ENCODE measurements around the gene MKRN1.
"Not testable (repeated sequence)": the region's sequence is repeated elsewhere in the genome, so short reads cannot be mapped to it uniquely, and the experiment has no call there.

MKRN1 gene

GRCh38 chr7:140501966-140502365 lies 22.7 kb upstream of the MKRN1 start:
- Histone ChIP-seq H3K9ac (ENCODE audit: low read length) (no peak overlapping the region), H2BK15ac (ENCODE audit: low read depth, poor library complexity, severe bottlenecking) (no peak overlapping the region), H3K27ac (ENCODE audit: low read length, poor library complexity, severe bottlenecking) (no peak overlapping the region), H3K18ac (ENCODE audit: low read depth in 1 of 2, low read length in 2 of 2) (no peak overlapping the region), H4K91ac (ENCODE audit: low read length) (peak overlapping the region; percentile 39), H3K36me3 (ENCODE audit: control insufficient read depth in 1 of 2, insufficient read depth in 2 of 2, low read depth in 1 of 2, low read length in 2 of 2) (no peaks in the 10 kb centered on the region), H3K4me1 (ENCODE audit: control insufficient read depth, insufficient read depth, low read depth, low read length) (peaks cover 6% of the 10 kb centered on the region), H2BK12ac (ENCODE audit: low read length in 2 of 2) (no peak overlapping the region), H4K8ac (ENCODE audit: low read length) (no peak overlapping the region), H2BK5ac (ENCODE audit: low read depth, low read length, poor library complexity, severe bottlenecking) (no peak overlapping the region), H3K9me3 (ENCODE audit: control insufficient read depth, low read length) (no peaks in the 10 kb centered on the region), H3K4ac (ENCODE audit: low read depth in 1 of 2, low read length in 2 of 2) (no peak overlapping the region), H3K27me3 (ENCODE audit: control insufficient read depth in 1 of 2, insufficient read depth in 1 of 2, low read length in 2 of 2) (no peaks in the 10 kb centered on the region), H2BK120ac (ENCODE audit: low read depth, low read length) (no peak overlapping the region), H3K4me2 (ENCODE audit: low read length, poor library complexity, severe bottlenecking) (no peak overlapping the region), H2AK5ac (ENCODE audit: low read length, severe bottlenecking) (no peak overlapping the region), H3K4me3 (ENCODE audit: insufficient read depth in 1 of 2, low read depth in 1 of 2, low read length in 2 of 2) (no peak overlapping the region), H3K79me1 (replicated peaks; ENCODE audit: low read length, poor library complexity, severe bottlenecking) (no peaks in the 10 kb centered on the region), H2AFZ (ENCODE audit: low read depth, low read length) (no peak overlapping the region), H3K14ac (ENCODE audit: low read length in 2 of 2) (no peak overlapping the region), H3K23ac (ENCODE audit: low read length in 2 of 2) (no peak overlapping the region)
- no peak for DNase-seq
- WGBS, result 91% methylated on average over 5 of the region's 5 CpGs

- H4K8ac ChIP-seq (ENCODE audit: low read length); H3K27ac ChIP-seq (ENCODE audit: low read length, poor library complexity, severe bottlenecking); H2AK5ac ChIP-seq (ENCODE audit: low read length, severe bottlenecking); H3K4me2 ChIP-seq (ENCODE audit: low read length, poor library complexity, severe bottlenecking); H2AFZ ChIP-seq (ENCODE audit: low read depth, low read length); H2BK15ac ChIP-seq (ENCODE audit: low read depth, poor library complexity, severe bottlenecking); H2BK5ac ChIP-seq (ENCODE audit: low read depth, low read length, poor library complexity, severe bottlenecking); H4K91ac ChIP-seq (ENCODE audit: low read length); H3K14ac ChIP-seq (ENCODE audit: low read length in 2 of 2); H3K4me3 ChIP-seq (ENCODE audit: insufficient read depth in 1 of 2, low read depth in 1 of 2, low read length in 2 of 2); H3K79me1 ChIP-seq (replicated peaks; ENCODE audit: low read length, poor library complexity, severe bottlenecking); H2BK12ac ChIP-seq (ENCODE audit: low read length in 2 of 2); H3K9ac ChIP-seq (ENCODE audit: low read length); H3K23ac ChIP-seq (ENCODE audit: low read length in 2 of 2); H3K9me3 ChIP-seq (ENCODE audit: control insufficient read depth, low read length); H2BK120ac ChIP-seq (ENCODE audit: low read depth, low read length); H3K36me3 ChIP-seq (ENCODE audit: control insufficient read depth in 1 of 2, insufficient read depth in 2 of 2, low read depth in 1 of 2, low read length in 2 of 2); H3K27me3 ChIP-seq (ENCODE audit: control insufficient read depth in 1 of 2, insufficient read depth in 1 of 2, low read length in 2 of 2); H3K18ac ChIP-seq (ENCODE audit: low read depth in 1 of 2, low read length in 2 of 2); H3K4ac ChIP-seq (ENCODE audit: low read depth in 1 of 2, low read length in 2 of 2); DNase-seq; H3K4me1 ChIP-seq (ENCODE audit: control insufficient read depth, insufficient read depth, low read depth, low read length): not testable (repeated sequence)
- WGBS, result 98% methylated on average over 7 of the region's 7 CpGs
Measured at GRCh38 chr7:140497807-140498206, 18.5 kb upstream of the MKRN1 start.

GRCh38 chr7:140497241-140497769 lies 18.0 kb upstream of the MKRN1 start:
- Histone ChIP-seq H2BK15ac (ENCODE audit: low read depth, poor library complexity, severe bottlenecking) (no peak overlapping the region), H3K4me3 (ENCODE audit: insufficient read depth in 1 of 2, low read depth in 1 of 2, low read length in 2 of 2) (no peak overlapping the region), H3K27ac (ENCODE audit: low read length, poor library complexity, severe bottlenecking) (no peak overlapping the region), H2BK120ac (ENCODE audit: low read depth, low read length) (no peak overlapping the region), H4K91ac (ENCODE audit: low read length) (no peak overlapping the region), H4K8ac (ENCODE audit: low read length) (no peak overlapping the region), H3K23ac (ENCODE audit: low read length in 2 of 2) (peak overlapping the region in 1 of 2 experiments; percentile 69), H3K9ac (ENCODE audit: low read length) (no peak overlapping the region), H3K18ac (ENCODE audit: low read depth in 1 of 2, low read length in 2 of 2) (no peak overlapping the region), H2BK5ac (ENCODE audit: low read depth, low read length, poor library complexity, severe bottlenecking) (no peak overlapping the region), H2BK12ac (ENCODE audit: low read length in 2 of 2) (no peak overlapping the region), H3K4me1 (ENCODE audit: control insufficient read depth, insufficient read depth, low read depth, low read length) (no peaks in the 10 kb centered on the region), H3K9me3 (ENCODE audit: control insufficient read depth, low read length) (no peaks in the 10 kb centered on the region), H3K36me3 (ENCODE audit: control insufficient read depth in 1 of 2, insufficient read depth in 2 of 2, low read depth in 1 of 2, low read length in 2 of 2) (no peaks in the 10 kb centered on the region), H3K79me1 (replicated peaks; ENCODE audit: low read length, poor library complexity, severe bottlenecking) (no peaks in the 10 kb centered on the region), H2AFZ (ENCODE audit: low read depth, low read length) (no peak overlapping the region), H2AK5ac (ENCODE audit: low read length, severe bottlenecking) (no peak overlapping the region), H3K4ac (ENCODE audit: low read depth in 1 of 2, low read length in 2 of 2) (no peak overlapping the region), H3K14ac (ENCODE audit: low read length in 2 of 2) (no peak overlapping the region), H3K4me2 (ENCODE audit: low read length, poor library complexity, severe bottlenecking) (no peak overlapping the region), H3K27me3 (ENCODE audit: control insufficient read depth in 1 of 2, insufficient read depth in 1 of 2, low read length in 2 of 2) (no peaks in the 10 kb centered on the region)
- DNase-seq, result no peak
- 71% methylated on average over 4 of the region's 5 CpGs for WGBS

GRCh38 chr7:140495514-140496097 lies 16.3 kb upstream of the MKRN1 start:
- Histone ChIP-seq H3K4me1 (ENCODE audit: control insufficient read depth, insufficient read depth, low read depth, low read length) (no peaks in the 10 kb centered on the region), H3K18ac (ENCODE audit: low read depth in 1 of 2, low read length in 2 of 2) (no peak overlapping the region), H3K4me2 (ENCODE audit: low read length, poor library complexity, severe bottlenecking) (no peak overlapping the region), H4K91ac (ENCODE audit: low read length) (no peak overlapping the region), H4K8ac (ENCODE audit: low read length) (no peak overlapping the region), H3K9me3 (ENCODE audit: control insufficient read depth, low read length) (no peaks in the 10 kb centered on the region), H3K4ac (ENCODE audit: low read depth in 1 of 2, low read length in 2 of 2) (no peak overlapping the region), H2AK5ac (ENCODE audit: low read length, severe bottlenecking) (no peak overlapping the region), H2AFZ (ENCODE audit: low read depth, low read length) (no peak overlapping the region), H3K9ac (ENCODE audit: low read length) (no peak overlapping the region), H2BK15ac (ENCODE audit: low read depth, poor library complexity, severe bottlenecking) (no peak overlapping the region), H2BK12ac (ENCODE audit: low read length in 2 of 2) (no peak overlapping the region), H3K4me3 (ENCODE audit: insufficient read depth in 1 of 2, low read depth in 1 of 2, low read length in 2 of 2) (no peak overlapping the region), H3K23ac (ENCODE audit: low read length in 2 of 2) (no peak overlapping the region), H3K14ac (ENCODE audit: low read length in 2 of 2) (no peak overlapping the region), H3K79me1 (replicated peaks; ENCODE audit: low read length, poor library complexity, severe bottlenecking) (no peaks in the 10 kb centered on the region), H3K36me3 (ENCODE audit: control insufficient read depth in 1 of 2, insufficient read depth in 2 of 2, low read depth in 1 of 2, low read length in 2 of 2) (no peaks in the 10 kb centered on the region), H3K27ac (ENCODE audit: low read length, poor library complexity, severe bottlenecking) (no peak overlapping the region), H3K27me3 (ENCODE audit: control insufficient read depth in 1 of 2, insufficient read depth in 1 of 2, low read length in 2 of 2) (no peaks in the 10 kb centered on the region), H2BK120ac (ENCODE audit: low read depth, low read length) (no peak overlapping the region), H2BK5ac (ENCODE audit: low read depth, low read length, poor library complexity, severe bottlenecking) (no peak overlapping the region)
- WGBS, result 98% methylated on average over 8 of the region's 9 CpGs
- no peak for DNase-seq
